ENCODE measurements around the gene FCHSD2. TPM values are rescaled to one million over a fixed set of nuclear protein-coding genes. Genes with fewer than 3 reads are reported as not detected.

Gene FCHSD2
- total RNA-seq, 3 donors from 2014 or later (not counting 1 experiment from before 2014, with no cell fraction given): 39.4 to 59.1 (median 42.1) TPM

DNA sequence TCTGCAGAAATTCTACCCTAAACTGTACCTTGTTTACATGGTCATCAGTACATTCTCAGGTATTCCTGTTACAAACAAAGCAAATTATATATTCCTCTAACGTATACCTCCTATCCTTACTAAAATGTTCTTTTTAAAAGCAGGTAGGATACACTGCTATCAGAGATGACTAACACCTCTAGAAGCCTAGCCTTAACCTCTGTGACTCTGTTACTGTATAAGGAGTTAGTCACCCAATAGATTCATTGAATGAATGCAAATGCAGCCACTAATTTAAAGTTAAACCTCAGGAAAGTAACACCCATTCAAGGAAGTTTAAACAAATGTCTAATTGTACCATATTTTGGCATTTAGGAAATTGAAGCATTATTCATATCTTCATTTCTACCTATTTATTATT is 82.2 kb downstream of the FCHSD2 start:
- Mint-ChIP-seq H3K9me3 (no peaks in the 10 kb centered on the region), H3K27ac (no peak overlapping the region), H3K27me3 (ENCODE audit: low read depth in 2 of 2) (no peaks in the 10 kb centered on the region), H3K4me3 (no peak overlapping the region), H3K4me1 (peaks cover 28 to 38% of the 10 kb centered on the region in 2 donors), H3K36me3 (no peaks in the 10 kb centered on the region)
- Histone ChIP-seq H3K36me3 (ENCODE audit: control insufficient read depth, insufficient read depth, low read length) (no peaks in the 10 kb centered on the region), H3K4me3 (ENCODE audit: low read length) (no peak overlapping the region), H3K27ac (ENCODE audit: low read length) (no peak overlapping the region), H3K27me3 (ENCODE audit: control insufficient read depth, insufficient read depth, low read length) (no peaks in the 10 kb centered on the region), H3K9me3 (ENCODE audit: control insufficient read depth, insufficient read depth, low read length) (peaks cover 3% of the 10 kb centered on the region), H3K4me1 (ENCODE audit: control insufficient read depth, insufficient read depth, low read length) (no peaks in the 10 kb centered on the region)
- 100% methylated on average over 1 of the region's 1 CpG for WGBS (ENCODE audit: insufficient coverage)
- DNase-seq (no peak), ATAC-seq (no peak)
- intact Hi-C loops (cut with micrococcal nuclease): no loop called here
- no peak for TF ChIP-seq CTCF (IDR thresholded peaks at IDR 0.05)

- Histone ChIP-seq H3K27ac (ENCODE audit: low read length) (no peak overlapping the region), H3K36me3 (ENCODE audit: control insufficient read depth, insufficient read depth, low read length) (no peaks in the 10 kb centered on the region), H3K9me3 (ENCODE audit: control insufficient read depth, insufficient read depth, low read length) (peaks cover 4% of the 10 kb centered on the region), H3K27me3 (ENCODE audit: control insufficient read depth, insufficient read depth, low read length) (no peaks in the 10 kb centered on the region), H3K4me1 (ENCODE audit: control insufficient read depth, insufficient read depth, low read length) (no peaks in the 10 kb centered on the region), H3K4me3 (ENCODE audit: low read length) (no peak overlapping the region)
- no peak overlapping the region for H3K4me3 Mint-ChIP-seq
- WGBS (ENCODE audit: insufficient coverage): 83% methylated on average over 1 of the region's 4 CpGs
- intact Hi-C loops (cut with micrococcal nuclease): no loop called here
- no peaks in the 10 kb centered on the region for H3K9me3 Mint-ChIP-seq
- no peak overlapping the region for H3K27ac Mint-ChIP-seq
- TF ChIP-seq CTCF (IDR thresholded peaks at IDR 0.05): no peak
- H3K4me1 Mint-ChIP-seq: peaks cover 22 to 34% of the 10 kb centered on the region in 2 donors
- DNase-seq (no peak), ATAC-seq (no peak)
- H3K27me3 Mint-ChIP-seq (ENCODE audit: low read depth in 2 of 2): no peaks in the 10 kb centered on the region
- H3K36me3 Mint-ChIP-seq: no peaks in the 10 kb centered on the region
Observed at GRCh38 chr11:73058989-73059674, 83.0 kb downstream of the FCHSD2 start.

- Mint-ChIP-seq H3K4me1 (peaks cover 8 to 11% of the 10 kb centered on the region in 2 donors), H3K9me3 (no peaks in the 10 kb centered on the region), H3K36me3 (no peaks in the 10 kb centered on the region), H3K4me3 (no peak overlapping the region), H3K27me3 (ENCODE audit: low read depth in 2 of 2) (no peaks in the 10 kb centered on the region), H3K27ac (no peak overlapping the region)
- no peaks in the 10 kb centered on the region for H3K4me1 ChIP-seq (ENCODE audit: control insufficient read depth, insufficient read depth, low read length)
- no peaks in the 10 kb centered on the region for H3K27me3 ChIP-seq (ENCODE audit: control insufficient read depth, insufficient read depth, low read length)
- H3K27ac ChIP-seq (ENCODE audit: low read length): no peak overlapping the region
- TF ChIP-seq CTCF (IDR thresholded peaks at IDR 0.05): no peak
- H3K36me3 ChIP-seq (ENCODE audit: control insufficient read depth, insufficient read depth, low read length): no peaks in the 10 kb centered on the region
- intact Hi-C loops (cut with micrococcal nuclease): no loop called here
- DNase-seq (no peak), ATAC-seq (no peak)
- 92% methylated on average over 3 of the region's 3 CpGs for WGBS (ENCODE audit: insufficient coverage)
- no peak overlapping the region for H3K4me3 ChIP-seq (ENCODE audit: low read length)
- peaks cover 4% of the 10 kb centered on the region for H3K9me3 ChIP-seq (ENCODE audit: control insufficient read depth, insufficient read depth, low read length)
Observed at GRCh38 chr11:73055655-73056354, 86.3 kb downstream of the FCHSD2 start.
